ENCODE results near the gene MINDY4.

DNA sequence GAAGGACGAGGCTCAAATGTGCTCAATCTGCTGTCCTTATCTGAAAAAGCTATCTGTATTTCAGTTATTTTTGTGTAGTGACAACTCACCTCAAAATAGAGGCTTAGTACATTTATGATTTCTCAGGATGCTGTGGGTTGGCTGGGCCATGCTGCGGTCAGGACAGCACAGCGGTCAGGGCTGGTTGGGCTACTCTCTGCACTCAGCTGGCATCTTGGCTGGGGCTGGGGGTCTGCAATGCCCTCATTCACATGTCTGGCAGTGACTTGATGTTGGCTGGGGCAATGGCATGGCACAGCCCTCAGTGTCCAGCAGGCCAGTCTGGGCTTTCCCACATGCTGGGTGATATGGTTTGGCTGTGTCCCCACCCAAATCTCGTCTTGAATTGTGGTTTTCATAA, 34.9 kb upstream of the MINDY4 start:
- TF ChIP-seq, protein P1, sequence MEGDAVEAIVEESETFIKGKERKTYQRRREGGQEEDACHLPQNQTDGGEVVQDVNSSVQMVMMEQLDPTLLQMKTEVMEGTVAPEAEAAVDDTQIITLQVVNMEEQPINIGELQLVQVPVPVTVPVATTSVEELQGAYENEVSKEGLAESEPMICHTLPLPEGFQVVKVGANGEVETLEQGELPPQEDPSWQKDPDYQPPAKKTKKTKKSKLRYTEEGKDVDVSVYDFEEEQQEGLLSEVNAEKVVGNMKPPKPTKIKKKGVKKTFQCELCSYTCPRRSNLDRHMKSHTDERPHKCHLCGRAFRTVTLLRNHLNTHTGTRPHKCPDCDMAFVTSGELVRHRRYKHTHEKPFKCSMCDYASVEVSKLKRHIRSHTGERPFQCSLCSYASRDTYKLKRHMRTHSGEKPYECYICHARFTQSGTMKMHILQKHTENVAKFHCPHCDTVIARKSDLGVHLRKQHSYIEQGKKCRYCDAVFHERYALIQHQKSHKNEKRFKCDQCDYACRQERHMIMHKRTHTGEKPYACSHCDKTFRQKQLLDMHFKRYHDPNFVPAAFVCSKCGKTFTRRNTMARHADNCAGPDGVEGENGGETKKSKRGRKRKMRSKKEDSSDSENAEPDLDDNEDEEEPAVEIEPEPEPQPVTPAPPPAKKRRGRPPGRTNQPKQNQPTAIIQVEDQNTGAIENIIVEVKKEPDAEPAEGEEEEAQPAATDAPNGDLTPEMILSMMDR (conservative IDR thresholded peaks at IDR 0.05 in 1 of 2, IDR thresholded peaks at IDR 0.05 in 1 of 2; ENCODE audit: extremely low read depth in 1 of 2, insufficient read depth in 1 of 2, low read depth in 1 of 2, low read length in 2 of 2), result no peak
- TF ChIP-seq EZH2 (IDR thresholded peaks at IDR 0.05; ENCODE audit: borderline replicate concordance, low read length), result no peak
